DND-41 (cell line): Measurements from ENCODE around the gene MSANTD1.

Experiments used
- CTCF ChIP-seq: IDR thresholded peaks from 2 replicates; pipeline ENCODE4 v1.5.1; 2012; ENCODE audit warnings: borderline replicate concordance, low read length, moderate library complexity, mild to moderate bottlenecking; ENCODE audit not compliant: poor library complexity, severe bottlenecking; ENCODE audit errors: extremely low read depth
- EZH2 ChIP-seq: IDR thresholded peaks from 3 replicates; pipeline ENCODE4 v1.6.1; 2012; ENCODE audit warnings: borderline replicate concordance, low read depth, mild to moderate bottlenecking, moderate library complexity, low read length, inconsistent platforms; ENCODE audit not compliant: severe bottlenecking

- TF ChIP-seq CTCF (no peak), EZH2 (no peak)
Measured at GRCh38 chr4:3212391-3213105, 36.4 kb upstream of the MSANTD1 start.
